SK-N-SH (cell line): ENCODE data around the gene BCAS3. TPM values are rescaled to one million over a fixed set of nuclear protein-coding genes. Genes with fewer than 3 reads are reported as not detected.

Experiments used
- CTCF ChIA-PET: fragments of 300-600, 350-600 bp; formaldehyde crosslinking; extraction: SDS; loops from one replicate; lab custom pipeline; 2021; lab: Yijun Ruan, JAX
- POLR2A ChIA-PET: fragments of 350-600 bp; sonication (Branson Sonifier 250); formaldehyde crosslinking; extraction: SDS; loops from one replicate; lab custom pipeline; 2020; ENCODE audit warnings: antibody characterized with exemption, inconsistent platforms; lab: Yijun Ruan, JAX
- DNase-seq: peaks from one replicate; pipeline ENCODE4 v3.0.0; 2012
- H2AFZ ChIP-seq: fragments of 200-600 bp; sonication (generic); 2 replicates; pipeline ENCODE4 v1.8.1; 2016; ENCODE audit warnings: antibody characterized with exemption, mild to moderate bottlenecking, low read depth
- H3F3A ChIP-seq: fragments of 200-600 bp; sonication (generic); replicated peaks from 2 replicates; pipeline ENCODE3; 2016; ENCODE audit warnings: antibody characterized with exemption, mild to moderate bottlenecking; ENCODE audit not compliant: insufficient read depth
- H3K27ac ChIP-seq, 2 experiments: fragments of 200-500 bp in 1 of 2; fragments of 200-600 bp in 1 of 2; sonication (Bioruptor generic) in 1 of 2; sonication (generic), shearing (Covaris generic) in 1 of 2; 2 replicates each; pipeline versions ENCODE4 v1.5.1 to v1.6.1; 2014 to 2016; ENCODE audit warnings: low read depth in 2 of 2, inconsistent platforms in 1 of 2, low read length in 1 of 2, mild to moderate bottlenecking in 1 of 2, mixed read lengths in 1 of 2
- H3K27me3 ChIP-seq: fragments of 200-600 bp; sonication (generic), shearing (Covaris generic); 2 replicates; pipeline ENCODE4 v1.6.1; 2016; ENCODE audit warnings: mixed run types; ENCODE audit not compliant: insufficient read depth
- H3K36me3 ChIP-seq, 2 experiments: fragments of 200-500 bp in 1 of 2; fragments of 200-600 bp in 1 of 2; sonication (Bioruptor generic) in 1 of 2; sonication (generic) in 1 of 2; replicated peaks in 1 of 2; 2 replicates each; pipeline versions ENCODE3 to v1.5.1; 2014 to 2016; ENCODE audit warnings: low read length in 1 of 2, mild to moderate bottlenecking in 1 of 2; ENCODE audit not compliant: insufficient read depth in 2 of 2, control insufficient read depth in 1 of 2
- H3K4me1 ChIP-seq, 2 experiments: fragments of 200-500 bp in 1 of 2; fragments of 200-600 bp in 1 of 2; sonication (Bioruptor generic) in 1 of 2; sonication (generic), shearing (Covaris generic) in 1 of 2; 2 replicates each; pipeline versions ENCODE4 v1.5.1 to v1.6.1; 2014 to 2016; ENCODE audit warnings: low read depth in 1 of 2, low read length in 1 of 2, mixed run types in 1 of 2; ENCODE audit not compliant: insufficient read depth in 2 of 2, control insufficient read depth in 1 of 2
- H3K4me2 ChIP-seq: fragments of 200-600 bp; sonication (generic), shearing (Covaris generic); 2 replicates; pipeline ENCODE4 v1.6.1; 2017; ENCODE audit warnings: mixed run types
- H3K4me3 ChIP-seq, 2 experiments: fragments of 200-500 bp in 1 of 2; fragments of 200-600 bp in 1 of 2; sonication (Bioruptor generic) in 1 of 2; sonication (generic), shearing (Covaris generic) in 1 of 2; 2 replicates each; pipeline versions ENCODE4 v1.5.1 to v1.8.1; 2014 to 2016; ENCODE audit warnings: low read depth in 2 of 2, inconsistent platforms in 1 of 2, low read length in 1 of 2, mild to moderate bottlenecking in 1 of 2, mixed read lengths in 1 of 2, moderate library complexity in 1 of 2
- H3K79me2 ChIP-seq: fragments of 200-600 bp; sonication (generic); 2 replicates; pipeline ENCODE4 v1.8.1; 2017; ENCODE audit warnings: mild to moderate bottlenecking; ENCODE audit not compliant: insufficient read depth
- H3K9ac ChIP-seq: fragments of 200-600 bp; sonication (generic); 2 replicates; pipeline ENCODE4 v1.6.1; 2017; ENCODE audit warnings: mixed run types
- H3K9me2 ChIP-seq: fragments of 200-600 bp; sonication (generic); 2 replicates; pipeline ENCODE4 v1.6.1; 2017; ENCODE audit warnings: mixed run types
- H3K9me3 ChIP-seq: fragments of 200-600 bp; sonication (generic); 2 replicates; pipeline ENCODE4 v1.6.1; 2017; ENCODE audit warnings: mixed run types, mild to moderate bottlenecking, moderate library complexity
- H4K20me1 ChIP-seq: fragments of 200-600 bp; sonication (generic); 2 replicates; pipeline ENCODE4 v1.6.1; 2017; ENCODE audit warnings: mild to moderate bottlenecking, mixed run types; ENCODE audit not compliant: insufficient read depth
- ELF1 ChIP-seq: IDR thresholded peaks from 2 replicates; pipeline ENCODE4 v1.4.0; 2012
- EZH2phosphoT487 ChIP-seq: fragments of 200-600 bp; sonication (generic); IDR thresholded peaks from 2 replicates; pipeline ENCODE4 v1.6.1; 2017; ENCODE audit warnings: low read depth, mixed run types, mild to moderate bottlenecking, antibody characterized with exemption, moderate library complexity, borderline replicate concordance
- FOSL2 ChIP-seq: IDR thresholded peaks from 2 replicates; pipeline ENCODE4 v1.4.0; 2012; ENCODE audit warnings: low read depth, mild to moderate bottlenecking, moderate library complexity, borderline replicate concordance
- FOXJ3 ChIP-seq: sonication (generic); formaldehyde crosslinking; IDR thresholded peaks from 2 replicates; pipeline ENCODE4 v1.5.1; 2020; ENCODE audit warnings: mild to moderate bottlenecking, missing genetic modification reagents
- FOXM1 ChIP-seq: IDR thresholded peaks from 2 replicates; pipeline ENCODE4 v1.4.0; 2012; ENCODE audit warnings: low read depth, mild to moderate bottlenecking
- GATA2 ChIP-seq: sonication (generic); formaldehyde crosslinking; IDR thresholded peaks from 2 replicates; pipeline ENCODE4 v1.5.0; 2020; ENCODE audit warnings: mild to moderate bottlenecking, missing genetic modification reagents
- JUND ChIP-seq: IDR thresholded peaks from 2 replicates; pipeline ENCODE4 v1.4.0; 2012
- POLR2AphosphoS5 ChIP-seq: IDR thresholded peaks from 2 replicates; pipeline ENCODE4 v1.6.1; 2012; ENCODE audit warnings: low read depth, low read length
- RAD21 ChIP-seq: IDR thresholded peaks from 2 replicates; pipeline ENCODE4 v1.6.1; 2012; ENCODE audit warnings: mild to moderate bottlenecking, low read length
- TAF1 ChIP-seq: IDR thresholded peaks from 2 replicates; pipeline ENCODE4 v1.6.1; 2012; ENCODE audit warnings: low read depth, mild to moderate bottlenecking, low read length, moderate library complexity, borderline replicate concordance
- TCF12 ChIP-seq: IDR thresholded peaks from 2 replicates; pipeline ENCODE4 v1.4.0; 2012
- YY1 ChIP-seq: IDR thresholded peaks from 2 replicates; pipeline ENCODE4 v1.4.0; 2012; ENCODE audit warnings: low read depth, mild to moderate bottlenecking
- polyA plus RNA-seq, 3 experiments: library from polyadenylated mRNA; depleted of rRNA; stranded (reverse); fragments of >200 nt; gene quantifications; 2 replicates each; pipeline ENCODE4 v1.2.3, GENCODE V29; 2012
- TF ChIP-seq, protein P1 (sequence below): fragments of 200-600 bp; sonication (generic); IDR thresholded peaks from 2 replicates; pipeline ENCODE4 v1.6.1; 2017; ENCODE audit warnings: antibody characterized with exemption, mild to moderate bottlenecking, moderate library complexity
- TF ChIP-seq, protein P2 (sequence below): IDR thresholded peaks from 2 replicates; pipeline ENCODE4; 2012
- TF ChIP-seq, protein P3 (sequence below): fragments of 150-350 bp; IDR thresholded peaks from 2 replicates; pipeline ENCODE4 v1.6.1; 2017; ENCODE audit warnings: antibody characterized with exemption, low read length, low read depth, borderline replicate concordance
- TF ChIP-seq, protein P4 (sequence below): IDR thresholded peaks from 2 replicates; pipeline ENCODE4 v1.4.0; 2012; ENCODE audit warnings: low read depth, borderline replicate concordance
- TF ChIP-seq, protein P5 (sequence below): IDR thresholded peaks from 2 replicates; pipeline ENCODE4 v1.4.0; 2012; ENCODE audit warnings: low read depth
- TF ChIP-seq, protein P6 (sequence below): IDR thresholded peaks from 2 replicates; pipeline ENCODE4 v1.6.1; 2012; ENCODE audit warnings: mild to moderate bottlenecking, low read depth, low read length, moderate library complexity

Gene BCAS3
- polyA plus RNA-seq, 1 of the 3 experiments (the other 2 are of a cell fraction), result 5.9 TPM

DNA sequence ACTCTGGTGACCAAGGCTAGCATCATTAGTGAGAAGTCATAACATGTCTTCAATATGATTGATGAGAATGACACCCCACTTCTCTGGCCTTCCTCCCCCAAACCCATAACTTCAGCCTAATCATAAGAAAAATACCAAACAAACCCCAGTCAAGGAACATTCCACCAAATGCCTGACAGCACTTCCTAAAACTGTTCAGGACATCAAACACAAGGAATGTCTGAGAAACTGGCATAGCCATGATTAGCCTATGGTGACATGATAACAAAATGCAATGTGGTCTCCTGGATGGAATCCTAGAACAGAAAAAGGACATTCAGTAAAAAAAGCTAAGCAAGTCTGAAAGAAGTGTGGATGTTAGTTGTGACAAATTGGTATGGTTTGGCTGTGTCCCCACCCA, 749.9 kb downstream of the BCAS3 start:
- H3K4me3 ChIP-seq, result no peak overlapping the region
- no peak for DNase-seq
- H3K9ac ChIP-seq, result no peak overlapping the region
- H3K79me2 ChIP-seq, result no peaks in the 10 kb centered on the region
- ChIA-PET CTCF (interaction anchor here (1.2 to 7.5 kb wide), 8 partner anchors 10 to 707 kb away, joined by 3 to 53 read pairs (median 8); no protein-coding TSS in a partner anchor), POLR2A (no interaction called here)
- no peaks in the 10 kb centered on the region for H3K9me3 ChIP-seq
- H4K20me1 ChIP-seq, result no peaks in the 10 kb centered on the region
- H2AFZ ChIP-seq, result no peak overlapping the region
- H3K4me2 ChIP-seq, result no peak overlapping the region
- H3K27me3 ChIP-seq, result no peaks in the 10 kb centered on the region
- peaks cover 9% of the 10 kb centered on the region for H3F3A ChIP-seq
- no peaks in the 10 kb centered on the region for H3K36me3 ChIP-seq
- no peak overlapping the region for H3K27ac ChIP-seq
- H3K4me1 ChIP-seq, result peaks cover 0 to 4% of the 10 kb centered on the region in 2 experiments; a peak in 1 of 4 replicates
- no peaks in the 10 kb centered on the region for H3K9me2 ChIP-seq
- TF ChIP-seq, protein P1, sequence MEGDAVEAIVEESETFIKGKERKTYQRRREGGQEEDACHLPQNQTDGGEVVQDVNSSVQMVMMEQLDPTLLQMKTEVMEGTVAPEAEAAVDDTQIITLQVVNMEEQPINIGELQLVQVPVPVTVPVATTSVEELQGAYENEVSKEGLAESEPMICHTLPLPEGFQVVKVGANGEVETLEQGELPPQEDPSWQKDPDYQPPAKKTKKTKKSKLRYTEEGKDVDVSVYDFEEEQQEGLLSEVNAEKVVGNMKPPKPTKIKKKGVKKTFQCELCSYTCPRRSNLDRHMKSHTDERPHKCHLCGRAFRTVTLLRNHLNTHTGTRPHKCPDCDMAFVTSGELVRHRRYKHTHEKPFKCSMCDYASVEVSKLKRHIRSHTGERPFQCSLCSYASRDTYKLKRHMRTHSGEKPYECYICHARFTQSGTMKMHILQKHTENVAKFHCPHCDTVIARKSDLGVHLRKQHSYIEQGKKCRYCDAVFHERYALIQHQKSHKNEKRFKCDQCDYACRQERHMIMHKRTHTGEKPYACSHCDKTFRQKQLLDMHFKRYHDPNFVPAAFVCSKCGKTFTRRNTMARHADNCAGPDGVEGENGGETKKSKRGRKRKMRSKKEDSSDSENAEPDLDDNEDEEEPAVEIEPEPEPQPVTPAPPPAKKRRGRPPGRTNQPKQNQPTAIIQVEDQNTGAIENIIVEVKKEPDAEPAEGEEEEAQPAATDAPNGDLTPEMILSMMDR, result no peak
- TF ChIP-seq FOXM1, result no peak
- no peak for TF ChIP-seq RAD21
- no peak for TF ChIP-seq POLR2AphosphoS5
- no peak for TF ChIP-seq FOXJ3 (CRISPR knock-in tag)
- TF ChIP-seq, protein P2, sequence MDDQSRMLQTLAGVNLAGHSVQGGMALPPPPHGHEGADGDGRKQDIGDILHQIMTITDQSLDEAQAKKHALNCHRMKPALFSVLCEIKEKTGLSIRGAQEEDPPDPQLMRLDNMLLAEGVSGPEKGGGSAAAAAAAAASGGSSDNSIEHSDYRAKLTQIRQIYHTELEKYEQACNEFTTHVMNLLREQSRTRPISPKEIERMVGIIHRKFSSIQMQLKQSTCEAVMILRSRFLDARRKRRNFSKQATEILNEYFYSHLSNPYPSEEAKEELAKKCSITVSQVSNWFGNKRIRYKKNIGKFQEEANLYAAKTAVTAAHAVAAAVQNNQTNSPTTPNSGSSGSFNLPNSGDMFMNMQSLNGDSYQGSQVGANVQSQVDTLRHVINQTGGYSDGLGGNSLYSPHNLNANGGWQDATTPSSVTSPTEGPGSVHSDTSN, result no peak
- TF ChIP-seq EZH2phosphoT487, result no peak
- TF ChIP-seq FOSL2, result no peak
- TF ChIP-seq ELF1, result no peak
- TF ChIP-seq, protein P3, sequence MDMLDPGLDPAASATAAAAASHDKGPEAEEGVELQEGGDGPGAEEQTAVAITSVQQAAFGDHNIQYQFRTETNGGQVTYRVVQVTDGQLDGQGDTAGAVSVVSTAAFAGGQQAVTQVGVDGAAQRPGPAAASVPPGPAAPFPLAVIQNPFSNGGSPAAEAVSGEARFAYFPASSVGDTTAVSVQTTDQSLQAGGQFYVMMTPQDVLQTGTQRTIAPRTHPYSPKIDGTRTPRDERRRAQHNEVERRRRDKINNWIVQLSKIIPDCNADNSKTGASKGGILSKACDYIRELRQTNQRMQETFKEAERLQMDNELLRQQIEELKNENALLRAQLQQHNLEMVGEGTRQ, result no peak
- TF ChIP-seq GATA2, result no peak
- TF ChIP-seq, protein P4, sequence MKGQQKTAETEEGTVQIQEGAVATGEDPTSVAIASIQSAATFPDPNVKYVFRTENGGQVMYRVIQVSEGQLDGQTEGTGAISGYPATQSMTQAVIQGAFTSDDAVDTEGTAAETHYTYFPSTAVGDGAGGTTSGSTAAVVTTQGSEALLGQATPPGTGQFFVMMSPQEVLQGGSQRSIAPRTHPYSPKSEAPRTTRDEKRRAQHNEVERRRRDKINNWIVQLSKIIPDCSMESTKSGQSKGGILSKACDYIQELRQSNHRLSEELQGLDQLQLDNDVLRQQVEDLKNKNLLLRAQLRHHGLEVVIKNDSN, result no peak
- no peak for TF ChIP-seq TAF1
- TF ChIP-seq JUND, result no peak
- TF ChIP-seq YY1, result no peak
- TF ChIP-seq TCF12, result no peak
- TF ChIP-seq, protein P5, sequence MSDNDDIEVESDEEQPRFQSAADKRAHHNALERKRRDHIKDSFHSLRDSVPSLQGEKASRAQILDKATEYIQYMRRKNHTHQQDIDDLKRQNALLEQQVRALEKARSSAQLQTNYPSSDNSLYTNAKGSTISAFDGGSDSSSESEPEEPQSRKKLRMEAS, result no peak
- TF ChIP-seq, protein P6, sequence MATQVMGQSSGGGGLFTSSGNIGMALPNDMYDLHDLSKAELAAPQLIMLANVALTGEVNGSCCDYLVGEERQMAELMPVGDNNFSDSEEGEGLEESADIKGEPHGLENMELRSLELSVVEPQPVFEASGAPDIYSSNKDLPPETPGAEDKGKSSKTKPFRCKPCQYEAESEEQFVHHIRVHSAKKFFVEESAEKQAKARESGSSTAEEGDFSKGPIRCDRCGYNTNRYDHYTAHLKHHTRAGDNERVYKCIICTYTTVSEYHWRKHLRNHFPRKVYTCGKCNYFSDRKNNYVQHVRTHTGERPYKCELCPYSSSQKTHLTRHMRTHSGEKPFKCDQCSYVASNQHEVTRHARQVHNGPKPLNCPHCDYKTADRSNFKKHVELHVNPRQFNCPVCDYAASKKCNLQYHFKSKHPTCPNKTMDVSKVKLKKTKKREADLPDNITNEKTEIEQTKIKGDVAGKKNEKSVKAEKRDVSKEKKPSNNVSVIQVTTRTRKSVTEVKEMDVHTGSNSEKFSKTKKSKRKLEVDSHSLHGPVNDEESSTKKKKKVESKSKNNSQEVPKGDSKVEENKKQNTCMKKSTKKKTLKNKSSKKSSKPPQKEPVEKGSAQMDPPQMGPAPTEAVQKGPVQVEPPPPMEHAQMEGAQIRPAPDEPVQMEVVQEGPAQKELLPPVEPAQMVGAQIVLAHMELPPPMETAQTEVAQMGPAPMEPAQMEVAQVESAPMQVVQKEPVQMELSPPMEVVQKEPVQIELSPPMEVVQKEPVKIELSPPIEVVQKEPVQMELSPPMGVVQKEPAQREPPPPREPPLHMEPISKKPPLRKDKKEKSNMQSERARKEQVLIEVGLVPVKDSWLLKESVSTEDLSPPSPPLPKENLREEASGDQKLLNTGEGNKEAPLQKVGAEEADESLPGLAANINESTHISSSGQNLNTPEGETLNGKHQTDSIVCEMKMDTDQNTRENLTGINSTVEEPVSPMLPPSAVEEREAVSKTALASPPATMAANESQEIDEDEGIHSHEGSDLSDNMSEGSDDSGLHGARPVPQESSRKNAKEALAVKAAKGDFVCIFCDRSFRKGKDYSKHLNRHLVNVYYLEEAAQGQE, result no peak
